ENCODE data around the gene TMEM252. TPM values are rescaled to one million over a fixed set of nuclear protein-coding genes. Genes with fewer than 3 reads are reported as not detected.
A peak's percentile ranks its signal among the peaks of the same experiment; 100 is the strongest.

TMEM252 gene
- total RNA-seq, 1 donor from 2014 or later = not detected

DNA sequence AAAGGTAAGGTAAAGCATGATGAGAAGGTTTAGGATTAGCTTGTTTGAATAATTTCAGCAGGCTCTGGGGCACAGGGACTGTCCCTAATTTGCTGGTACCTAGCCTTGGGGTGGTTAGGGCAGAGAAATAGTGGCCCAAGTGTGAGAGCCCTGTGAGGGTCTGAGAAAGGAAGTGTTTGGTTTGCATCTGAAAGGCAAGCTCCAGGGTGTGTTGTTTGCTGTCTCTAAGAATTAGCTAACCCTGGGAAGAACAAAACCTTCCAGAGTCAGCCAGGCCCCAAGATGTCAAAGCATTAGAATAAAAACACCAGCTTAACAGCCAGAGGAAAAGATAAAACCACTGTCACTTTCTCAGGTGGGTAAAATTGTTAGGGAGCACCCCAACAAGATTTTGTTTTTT, 31.0 kb downstream of the TMEM252 start:
- H3K27me3 ChIP-seq = peaks cover 94% of the 10 kb centered on the region
- H3K9ac ChIP-seq = no peak overlapping the region
- Mint-ChIP-seq H3K9me3 (no peaks in the 10 kb centered on the region), H3K27ac (peak overlapping the region; percentile 0), H3K4me3 (peak overlapping the region; percentile 0), H3K36me3 (peaks cover 3% of the 10 kb centered on the region), H3K27me3 (ENCODE audit: insufficient read depth, low read depth) (no peaks in the 10 kb centered on the region), H3K4me1 (peaks cover 19% of the 10 kb centered on the region)
- H3K4me3 ChIP-seq = no peak overlapping the region
- H3K79me2 ChIP-seq (ENCODE audit: low read depth) = no peaks in the 10 kb centered on the region
- TF ChIP-seq, protein P1, sequence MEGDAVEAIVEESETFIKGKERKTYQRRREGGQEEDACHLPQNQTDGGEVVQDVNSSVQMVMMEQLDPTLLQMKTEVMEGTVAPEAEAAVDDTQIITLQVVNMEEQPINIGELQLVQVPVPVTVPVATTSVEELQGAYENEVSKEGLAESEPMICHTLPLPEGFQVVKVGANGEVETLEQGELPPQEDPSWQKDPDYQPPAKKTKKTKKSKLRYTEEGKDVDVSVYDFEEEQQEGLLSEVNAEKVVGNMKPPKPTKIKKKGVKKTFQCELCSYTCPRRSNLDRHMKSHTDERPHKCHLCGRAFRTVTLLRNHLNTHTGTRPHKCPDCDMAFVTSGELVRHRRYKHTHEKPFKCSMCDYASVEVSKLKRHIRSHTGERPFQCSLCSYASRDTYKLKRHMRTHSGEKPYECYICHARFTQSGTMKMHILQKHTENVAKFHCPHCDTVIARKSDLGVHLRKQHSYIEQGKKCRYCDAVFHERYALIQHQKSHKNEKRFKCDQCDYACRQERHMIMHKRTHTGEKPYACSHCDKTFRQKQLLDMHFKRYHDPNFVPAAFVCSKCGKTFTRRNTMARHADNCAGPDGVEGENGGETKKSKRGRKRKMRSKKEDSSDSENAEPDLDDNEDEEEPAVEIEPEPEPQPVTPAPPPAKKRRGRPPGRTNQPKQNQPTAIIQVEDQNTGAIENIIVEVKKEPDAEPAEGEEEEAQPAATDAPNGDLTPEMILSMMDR (IDR thresholded peaks at IDR 0.05) = no peak
- no peak for TF ChIP-seq EZH2phosphoT487 (IDR thresholded peaks at IDR 0.05)
- no peak for TF ChIP-seq EZH2 (IDR thresholded peaks at IDR 0.05)
- no peaks in the 10 kb centered on the region for H4K20me1 ChIP-seq (ENCODE audit: low read depth)
- no peak overlapping the region for H3K27ac ChIP-seq
- peaks cover 15% of the 10 kb centered on the region for H3K4me1 ChIP-seq
- H3K4me2 ChIP-seq = peak overlapping the region; percentile 7
- H3F3A ChIP-seq (ENCODE audit: low read depth) = peaks cover 13% of the 10 kb centered on the region
- no peaks in the 10 kb centered on the region for H3K36me3 ChIP-seq
- no peak overlapping the region for H2AFZ ChIP-seq (replicated peaks)
- peak; percentile 32 for DNase-seq (ENCODE audit: low spot score)
- no peaks in the 10 kb centered on the region for H3K9me3 ChIP-seq (ENCODE audit: low read depth)

DNA sequence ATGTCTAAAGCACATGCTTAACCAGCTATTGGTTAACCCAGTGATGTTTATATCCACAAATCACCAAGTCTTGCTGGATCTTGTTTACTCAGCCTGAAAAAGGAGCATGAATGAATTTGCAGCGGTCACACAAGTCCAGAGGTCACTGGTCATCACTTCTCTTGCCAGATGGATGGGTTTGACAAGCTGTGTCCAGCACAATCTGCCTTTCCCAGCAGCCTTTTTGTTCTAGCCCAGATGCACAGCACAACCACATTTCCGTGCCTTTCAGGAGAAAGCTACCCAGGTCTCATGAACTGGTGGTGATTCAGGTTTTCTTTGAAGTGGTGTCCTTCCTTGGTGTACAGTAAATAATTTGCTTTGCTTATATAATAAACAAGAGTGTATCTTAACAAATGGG, 32.1 kb downstream of the TMEM252 start:
- Histone ChIP-seq H3F3A (ENCODE audit: low read depth) (peaks cover 13% of the 10 kb centered on the region), H3K4me2 (no peak overlapping the region), H4K20me1 (ENCODE audit: low read depth) (no peaks in the 10 kb centered on the region), H3K36me3 (no peaks in the 10 kb centered on the region), H3K27ac (no peak overlapping the region), H3K4me3 (no peak overlapping the region), H2AFZ (replicated peaks) (no peak overlapping the region), H3K9ac (no peak overlapping the region), H3K4me1 (peaks cover 15% of the 10 kb centered on the region), H3K79me2 (ENCODE audit: low read depth) (no peaks in the 10 kb centered on the region), H3K9me3 (ENCODE audit: low read depth) (no peaks in the 10 kb centered on the region), H3K27me3 (peaks cover 94% of the 10 kb centered on the region)
- Mint-ChIP-seq H3K4me3 (no peak overlapping the region), H3K27me3 (ENCODE audit: insufficient read depth, low read depth) (peaks cover 2% of the 10 kb centered on the region), H3K4me1 (peaks cover 19% of the 10 kb centered on the region), H3K27ac (no peak overlapping the region), H3K36me3 (peaks cover 3% of the 10 kb centered on the region), H3K9me3 (no peaks in the 10 kb centered on the region)
- no peak for DNase-seq (ENCODE audit: low spot score)
- TF ChIP-seq, protein P1 (IDR thresholded peaks at IDR 0.05) = no peak
- TF ChIP-seq EZH2phosphoT487 (IDR thresholded peaks at IDR 0.05) (no peak), EZH2 (IDR thresholded peaks at IDR 0.05) (no peak)

DNA sequence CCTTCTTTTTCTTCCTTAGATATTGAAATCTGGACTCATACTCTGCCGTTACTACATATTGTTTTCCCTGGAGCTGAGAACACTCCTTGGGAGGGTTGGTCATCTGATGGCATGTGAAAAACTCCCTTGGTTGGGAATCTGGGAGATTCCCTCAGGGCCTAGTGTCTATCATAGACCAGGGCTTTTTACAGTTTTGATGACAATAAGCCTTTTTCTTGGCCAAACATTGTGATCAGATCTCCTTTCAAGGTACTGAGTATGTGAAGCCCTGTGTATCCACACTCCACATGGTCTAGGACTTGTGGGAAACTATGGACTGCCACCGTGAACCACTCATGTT, 32.9 kb downstream of the TMEM252 start:
- Mint-ChIP-seq H3K27ac (no peak overlapping the region), H3K4me3 (no peak overlapping the region), H3K4me1 (peaks cover 18% of the 10 kb centered on the region), H3K27me3 (ENCODE audit: insufficient read depth, low read depth) (peaks cover 2% of the 10 kb centered on the region), H3K36me3 (peaks cover 3% of the 10 kb centered on the region), H3K9me3 (no peaks in the 10 kb centered on the region)
- no peak overlapping the region for H3K4me2 ChIP-seq
- H3K27ac ChIP-seq = no peak overlapping the region
- H3K79me2 ChIP-seq (ENCODE audit: low read depth) = no peaks in the 10 kb centered on the region
- no peak overlapping the region for H3K9ac ChIP-seq
- no peaks in the 10 kb centered on the region for H3K36me3 ChIP-seq
- H2AFZ ChIP-seq (replicated peaks) = no peak overlapping the region
- no peak overlapping the region for H3K4me3 ChIP-seq
- H4K20me1 ChIP-seq (ENCODE audit: low read depth) = no peaks in the 10 kb centered on the region
- H3F3A ChIP-seq (ENCODE audit: low read depth) = peaks cover 13% of the 10 kb centered on the region
- TF ChIP-seq EZH2phosphoT487 (IDR thresholded peaks at IDR 0.05) (no peak), EZH2 (IDR thresholded peaks at IDR 0.05) (no peak)
- TF ChIP-seq, protein P1 (IDR thresholded peaks at IDR 0.05) = no peak
- H3K9me3 ChIP-seq (ENCODE audit: low read depth) = no peaks in the 10 kb centered on the region
- H3K4me1 ChIP-seq = peaks cover 15% of the 10 kb centered on the region
- no peak for DNase-seq (ENCODE audit: low spot score)
- peaks cover 94% of the 10 kb centered on the region for H3K27me3 ChIP-seq

All from neural progenitor cell (in vitro differentiated cells).